OCI-LY1 (cell line): ENCODE results near the gene NME8.

Experiments
- H2AFZ ChIP-seq: fragments of 200-600 bp; sonication (generic), shearing (Covaris generic); 2 replicates; pipeline ENCODE4 v1.6.0; 2014; ENCODE audit warnings: antibody characterized with exemption, mild to moderate bottlenecking, low read length
- H3F3A ChIP-seq: fragments of 200-600 bp; sonication (generic), shearing (Covaris generic); 2 replicates; pipeline ENCODE4 v1.6.0; 2014; ENCODE audit warnings: mild to moderate bottlenecking, antibody characterized with exemption, low read length, moderate library complexity; ENCODE audit not compliant: insufficient read depth
- H3K27ac ChIP-seq: fragments of 200-600 bp; sonication (generic); 2 replicates; pipeline ENCODE4 v1.5.1; 2014; ENCODE audit warnings: low read length, mixed run types, mild to moderate bottlenecking, low read depth; ENCODE audit not compliant: poor library complexity, severe bottlenecking
- H3K27me3 ChIP-seq: fragments of 200-600 bp; sonication (generic); 2 replicates; pipeline ENCODE4 v1.6.0; 2014; ENCODE audit warnings: antibody characterized with exemption, mild to moderate bottlenecking, low read length, moderate library complexity; ENCODE audit not compliant: insufficient read depth
- H3K36me3 ChIP-seq: fragments of 200-600 bp; sonication (generic); 2 replicates; pipeline ENCODE4 v1.6.1; 2014; ENCODE audit warnings: mild to moderate bottlenecking, antibody characterized with exemption, low read length, moderate library complexity, mixed read lengths; ENCODE audit not compliant: insufficient read depth
- H3K4me1 ChIP-seq: fragments of 200-600 bp; sonication (generic); 2 replicates; pipeline ENCODE4 v1.5.1; 2014; ENCODE audit warnings: mild to moderate bottlenecking, low read length, moderate library complexity; ENCODE audit not compliant: insufficient read depth, severe bottlenecking
- H3K4me2 ChIP-seq: fragments of 200-600 bp; sonication (generic), shearing (Covaris generic); 2 replicates; pipeline ENCODE4 v1.6.1; 2014; ENCODE audit warnings: low read length
- H3K4me3 ChIP-seq: fragments of 200-600 bp; sonication (generic); 2 replicates; pipeline ENCODE4 v1.5.1; 2014; ENCODE audit warnings: low read length, low read depth, mild to moderate bottlenecking, mixed read lengths; ENCODE audit not compliant: poor library complexity, severe bottlenecking
- H3K79me2 ChIP-seq: fragments of 200-600 bp; shearing (Covaris generic); 2 replicates; pipeline ENCODE4 v1.6.1; 2016; ENCODE audit warnings: mixed run types, low read length, mixed read lengths; ENCODE audit not compliant: insufficient read depth
- H3K9ac ChIP-seq: fragments of 200-600 bp; sonication (generic), shearing (Covaris generic); 2 replicates; pipeline ENCODE4 v1.6.1; 2014; ENCODE audit warnings: mild to moderate bottlenecking, low read length, mixed read lengths
- H3K9me2 ChIP-seq: fragments of 200-600 bp; sonication (generic), shearing (Covaris generic); 2 replicates; pipeline ENCODE4 v1.6.1; 2014; ENCODE audit warnings: low read depth, mild to moderate bottlenecking, low read length, mixed read lengths
- H3K9me3 ChIP-seq: fragments of 200-600 bp; shearing (Covaris generic); 2 replicates; pipeline ENCODE4 v1.6.1; 2014; ENCODE audit warnings: low read length, mixed read lengths
- H4K20me1 ChIP-seq: fragments of 200-600 bp; sonication (generic), shearing (Covaris generic); 2 replicates; pipeline ENCODE4 v1.6.0; 2016; ENCODE audit warnings: mild to moderate bottlenecking, low read length; ENCODE audit not compliant: insufficient read depth
- CTCF ChIP-seq: fragments of 200-600 bp; sonication (generic), shearing (Covaris generic); IDR thresholded peaks from 2 replicates; pipeline ENCODE4 v1.5.1; 2017; ENCODE audit warnings: mild to moderate bottlenecking, antibody characterized with exemption, low read length, moderate library complexity, mixed read lengths
- EZH2 ChIP-seq: fragments of 200-600 bp; sonication (generic), shearing (Covaris generic); IDR thresholded peaks from 2 replicates; pipeline ENCODE4 v1.8.0; 2017; ENCODE audit warnings: borderline replicate concordance, mixed run types, mild to moderate bottlenecking, antibody characterized with exemption, low read length, moderate library complexity, mixed read lengths

The NME8 gene

GRCh38 chr7:37908221-37908788, 59.9 kb downstream of the NME8 start:
- Histone ChIP-seq H3K9ac (no peak overlapping the region), H3K4me2 (no peak overlapping the region), H3K4me1 (no peaks in the 10 kb centered on the region), H3K4me3 (no peak overlapping the region), H3K36me3 (no peaks in the 10 kb centered on the region), H4K20me1 (no peaks in the 10 kb centered on the region), H3K27ac (no peak overlapping the region), H3K79me2 (no peaks in the 10 kb centered on the region), H3K9me3 (no peaks in the 10 kb centered on the region), H3K9me2 (no peaks in the 10 kb centered on the region), H3F3A (no peaks in the 10 kb centered on the region), H2AFZ (no peak overlapping the region), H3K27me3 (no peaks in the 10 kb centered on the region)
- TF ChIP-seq EZH2 (no peak), CTCF (no peak)

- no peak overlapping the region for H3K4me2 ChIP-seq
- H3K4me1 ChIP-seq: no peaks in the 10 kb centered on the region
- no peak for TF ChIP-seq EZH2
- TF ChIP-seq CTCF: no peak
- no peaks in the 10 kb centered on the region for H4K20me1 ChIP-seq
- H3F3A ChIP-seq: no peaks in the 10 kb centered on the region
- H3K36me3 ChIP-seq: no peaks in the 10 kb centered on the region
- H3K79me2 ChIP-seq: no peaks in the 10 kb centered on the region
- no peaks in the 10 kb centered on the region for H3K9me3 ChIP-seq
- H3K27ac ChIP-seq: no peak overlapping the region
- H3K4me3 ChIP-seq: no peak overlapping the region
- H2AFZ ChIP-seq: no peak overlapping the region
- no peaks in the 10 kb centered on the region for H3K27me3 ChIP-seq
- H3K9ac ChIP-seq: no peak overlapping the region
- H3K9me2 ChIP-seq: no peaks in the 10 kb centered on the region
Measured at GRCh38 chr7:37912756-37913155, 64.4 kb downstream of the NME8 start.

- Histone ChIP-seq H2AFZ (no peak overlapping the region), H3K9me3 (no peaks in the 10 kb centered on the region), H3K4me2 (no peak overlapping the region), H3K27me3 (no peaks in the 10 kb centered on the region), H3K4me1 (no peaks in the 10 kb centered on the region), H4K20me1 (no peaks in the 10 kb centered on the region), H3F3A (no peaks in the 10 kb centered on the region), H3K79me2 (no peaks in the 10 kb centered on the region), H3K27ac (no peak overlapping the region), H3K36me3 (no peaks in the 10 kb centered on the region), H3K9me2 (no peaks in the 10 kb centered on the region), H3K9ac (no peak overlapping the region), H3K4me3 (no peak overlapping the region)
- TF ChIP-seq EZH2 (no peak), CTCF (no peak)
Measured at GRCh38 chr7:37915438-37915837, 67.0 kb downstream of the NME8 start.
